Measurements from ENCODE around the gene IL12B. TPM values are rescaled to one million over a fixed set of nuclear protein-coding genes. Genes with fewer than 3 reads are reported as not detected.

The IL12B gene
- total RNA-seq, 1 experiment from 2014 or later: not detected

DNA sequence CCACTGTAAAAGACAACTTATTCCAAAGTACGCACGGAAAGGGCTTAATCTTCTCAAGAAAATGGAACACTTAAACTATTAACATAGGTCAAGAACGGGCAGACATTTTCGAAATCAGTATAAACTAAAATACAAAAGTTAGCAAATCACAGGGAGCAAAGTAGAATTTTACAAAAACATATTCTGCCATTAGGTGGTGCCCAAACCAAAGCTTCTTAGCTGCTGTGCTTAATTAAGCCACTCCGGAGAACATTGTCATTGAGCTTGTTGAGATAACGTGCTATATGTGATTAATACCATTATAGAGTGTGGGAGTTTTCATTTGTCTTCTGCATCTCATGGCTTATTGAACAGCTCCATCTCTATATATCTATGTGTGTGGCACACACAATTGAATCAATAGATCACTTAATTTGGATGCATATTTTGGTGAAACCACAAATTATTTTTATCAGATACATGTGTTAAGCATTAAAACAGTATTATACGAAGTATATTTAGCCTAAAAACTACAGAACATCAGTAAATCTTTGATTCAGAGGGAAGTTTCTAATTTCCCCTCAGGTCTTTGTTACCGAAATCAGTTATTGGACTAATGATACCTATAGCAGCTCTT is 43.8 kb downstream of the IL12B start:
- H4K20me1 ChIP-seq (ENCODE audit: insufficient read depth): no peaks in the 10 kb centered on the region
- H3K4me1 ChIP-seq (replicated peaks; ENCODE audit: insufficient read depth): 0 out of 2 replicates have a peak, but pooled peaks cover 5% of the 10 kb centered on the region
- no peaks in the 10 kb centered on the region for H3K9me3 ChIP-seq (ENCODE audit: insufficient read depth, low read depth)
- H3K9me2 ChIP-seq (ENCODE audit: insufficient read depth): no peaks in the 10 kb centered on the region
- ChIA-PET POLR2A (ENCODE audit: unreplicated experiment) (interaction anchor here (0.6 kb wide), 2 partner anchors 112 to 700 kb away, joined by 3 to 17 read pairs; no protein-coding TSS in a partner anchor), CTCF (interaction anchor here (0.5 to 1.9 kb wide), 6 partner anchors 31 to 701 kb away, joined by 3 to 10 read pairs (median 5); no protein-coding TSS in a partner anchor)
- H2AFZ ChIP-seq: no peak overlapping the region
- intact Hi-C loops (cut with micrococcal nuclease; ENCODE audit: unreplicated experiment): loop anchor here (1.0 to 10.0 kb wide), 10 partner anchors 30 to 1108 kb away; partner anchors contain the start of gene ADRA1B
- no peak overlapping the region for H3K27ac ChIP-seq
- H3K4me3 ChIP-seq: no peak overlapping the region
- H3K36me3 ChIP-seq (ENCODE audit: low read depth): no peaks in the 10 kb centered on the region
- no peak for TF ChIP-seq EZH2 (IDR thresholded peaks at IDR 0.05; ENCODE audit: low read depth)
- TF ChIP-seq, protein P1, sequence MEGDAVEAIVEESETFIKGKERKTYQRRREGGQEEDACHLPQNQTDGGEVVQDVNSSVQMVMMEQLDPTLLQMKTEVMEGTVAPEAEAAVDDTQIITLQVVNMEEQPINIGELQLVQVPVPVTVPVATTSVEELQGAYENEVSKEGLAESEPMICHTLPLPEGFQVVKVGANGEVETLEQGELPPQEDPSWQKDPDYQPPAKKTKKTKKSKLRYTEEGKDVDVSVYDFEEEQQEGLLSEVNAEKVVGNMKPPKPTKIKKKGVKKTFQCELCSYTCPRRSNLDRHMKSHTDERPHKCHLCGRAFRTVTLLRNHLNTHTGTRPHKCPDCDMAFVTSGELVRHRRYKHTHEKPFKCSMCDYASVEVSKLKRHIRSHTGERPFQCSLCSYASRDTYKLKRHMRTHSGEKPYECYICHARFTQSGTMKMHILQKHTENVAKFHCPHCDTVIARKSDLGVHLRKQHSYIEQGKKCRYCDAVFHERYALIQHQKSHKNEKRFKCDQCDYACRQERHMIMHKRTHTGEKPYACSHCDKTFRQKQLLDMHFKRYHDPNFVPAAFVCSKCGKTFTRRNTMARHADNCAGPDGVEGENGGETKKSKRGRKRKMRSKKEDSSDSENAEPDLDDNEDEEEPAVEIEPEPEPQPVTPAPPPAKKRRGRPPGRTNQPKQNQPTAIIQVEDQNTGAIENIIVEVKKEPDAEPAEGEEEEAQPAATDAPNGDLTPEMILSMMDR (conservative IDR thresholded peaks at IDR 0.05): peak; percentile 68
- H3K4me2 ChIP-seq: no peak overlapping the region
- no TSS peak for BruUV-seq (replicated peaks)
- H3K27me3 ChIP-seq (ENCODE audit: insufficient read depth, low read depth): no peaks in the 10 kb centered on the region
- H3F3A ChIP-seq (ENCODE audit: insufficient read depth, low read depth): peaks cover 4% of the 10 kb centered on the region; the same call in 1 of the 2 replicates
- H3K79me2 ChIP-seq (ENCODE audit: low read depth): no peaks in the 10 kb centered on the region
- DNase-seq: no peak

DNA sequence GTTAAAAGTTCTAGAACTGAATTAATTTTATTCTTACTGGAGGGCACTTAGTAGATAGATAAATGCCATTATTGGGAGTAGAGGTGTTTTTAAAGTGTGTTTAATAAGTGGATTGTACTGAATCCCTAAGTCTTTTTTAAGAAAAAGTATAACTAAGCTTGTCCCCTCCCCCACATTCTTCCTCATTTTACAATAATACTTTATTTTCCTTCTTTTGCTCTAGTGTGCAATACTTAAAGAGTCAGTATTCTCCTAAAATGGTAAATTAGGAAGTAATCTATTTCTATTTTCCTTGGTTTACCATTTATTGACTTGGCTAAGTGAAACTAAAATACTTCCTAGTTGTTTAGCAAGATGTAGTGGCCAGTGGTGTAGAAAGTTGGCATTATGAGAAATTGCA is 55.6 kb downstream of the IL12B start:
- no peaks in the 10 kb centered on the region for H3K79me2 ChIP-seq (ENCODE audit: low read depth)
- POLR2A ChIA-PET (ENCODE audit: unreplicated experiment): no interaction called here
- H3K4me3 ChIP-seq: no peak overlapping the region
- no peak overlapping the region for H2AFZ ChIP-seq
- no peaks in the 10 kb centered on the region for H3K27me3 ChIP-seq (ENCODE audit: insufficient read depth, low read depth)
- intact Hi-C loops (cut with micrococcal nuclease; ENCODE audit: unreplicated experiment): no loop called here
- H3K4me1 ChIP-seq (replicated peaks; ENCODE audit: insufficient read depth): no peaks in the 10 kb centered on the region
- CTCF ChIA-PET: interaction anchor here (1.3 kb wide), 1 partner anchor 118 kb away, joined by 5 read pairs; no protein-coding TSS in a partner anchor
- DNase-seq: no peak
- TF ChIP-seq, protein P1 (conservative IDR thresholded peaks at IDR 0.05): no peak
- no peak for TF ChIP-seq EZH2 (IDR thresholded peaks at IDR 0.05; ENCODE audit: low read depth)
- no peaks in the 10 kb centered on the region for H3K9me3 ChIP-seq (ENCODE audit: insufficient read depth, low read depth)
- peaks cover 23% of the 10 kb centered on the region for H3K36me3 ChIP-seq (ENCODE audit: low read depth)
- H3K9me2 ChIP-seq (ENCODE audit: insufficient read depth): no peaks in the 10 kb centered on the region
- H3K4me2 ChIP-seq: no peak overlapping the region
- BruUV-seq (replicated peaks): no TSS peak
- no peaks in the 10 kb centered on the region for H3F3A ChIP-seq (ENCODE audit: insufficient read depth, low read depth)
- no peak overlapping the region for H3K27ac ChIP-seq
- H4K20me1 ChIP-seq (ENCODE audit: insufficient read depth): no peaks in the 10 kb centered on the region

DNA sequence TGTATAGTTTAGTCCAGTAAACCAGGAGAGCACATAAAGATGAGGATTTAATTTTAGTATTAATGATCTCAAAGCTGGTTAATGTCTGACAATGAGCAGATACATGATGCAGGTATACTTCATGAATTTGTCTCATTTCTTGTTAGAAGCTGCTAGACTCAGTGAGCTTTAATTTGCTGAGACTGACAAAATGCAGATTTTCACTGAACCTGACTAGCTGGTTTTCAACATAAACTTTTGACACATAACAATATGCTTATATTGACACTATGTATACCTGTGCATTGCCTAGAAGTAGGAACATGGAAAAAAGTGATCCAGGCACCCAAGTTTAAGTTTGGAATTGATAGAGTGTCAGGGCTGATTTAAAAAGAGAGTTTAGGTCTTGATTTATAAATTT is 56.4 kb downstream of the IL12B start:
- BruUV-seq (replicated peaks): no TSS peak
- H3K36me3 ChIP-seq (ENCODE audit: low read depth): peaks cover 29% of the 10 kb centered on the region

More for the DNA sequence above, 56.4 kb downstream of the IL12B start:
- Histone ChIP-seq H3K4me2 (no peak overlapping the region), H3K27me3 (ENCODE audit: insufficient read depth, low read depth) (no peaks in the 10 kb centered on the region), H3K9me2 (ENCODE audit: insufficient read depth) (no peaks in the 10 kb centered on the region), H3K27ac (no peak overlapping the region), H2AFZ (no peak overlapping the region), H3F3A (ENCODE audit: insufficient read depth, low read depth) (no peaks in the 10 kb centered on the region), H3K79me2 (ENCODE audit: low read depth) (no peaks in the 10 kb centered on the region), H3K9me3 (ENCODE audit: insufficient read depth, low read depth) (no peaks in the 10 kb centered on the region), H3K4me3 (no peak overlapping the region), H4K20me1 (ENCODE audit: insufficient read depth) (no peaks in the 10 kb centered on the region), H3K4me1 (replicated peaks; ENCODE audit: insufficient read depth) (no peaks in the 10 kb centered on the region)
- intact Hi-C loops (cut with micrococcal nuclease; ENCODE audit: unreplicated experiment): no loop called here
- TF ChIP-seq, protein P1 (conservative IDR thresholded peaks at IDR 0.05): no peak
- TF ChIP-seq EZH2 (IDR thresholded peaks at IDR 0.05; ENCODE audit: low read depth): no peak
- DNase-seq: no peak
- CTCF ChIA-PET: interaction anchor here (1.3 kb wide), 1 partner anchor 117 kb away, joined by 5 read pairs; no protein-coding TSS in a partner anchor
- POLR2A ChIA-PET (ENCODE audit: unreplicated experiment): no interaction called here

Measured in PC-9 (cell line).